Omental fat pad (tissue), 4 donors: ENCODE results near the gene ZNF446. TPM values are rescaled to one million over a fixed set of nuclear protein-coding genes. Genes with fewer than 3 reads are reported as not detected.

ENCODE experiments used
- ATAC-seq: fragments of 150-250 bp; one replicate; pipeline ENCODE4 v1.9.1; 2016; ENCODE audit warnings: mild to moderate bottlenecking, moderate library complexity; ENCODE audit not compliant: low FRiP score
- DNase-seq: peaks from one replicate; pipeline ENCODE4 v3.0.0-alpha.2; 2019; ENCODE audit warnings: low spot score
- CTCF ChIP-seq, 3 donors: fragments of 450-650 bp; IDR thresholded peaks; one replicate each; pipeline ENCODE4 v1.5.1; 2016 to 2017; ENCODE audit warnings: antibody characterized with exemption in 3 of 3, mild to moderate bottlenecking in 3 of 3, moderate library complexity in 2 of 3
- small RNA-seq: library from RNA; depleted of rRNA; stranded (forward); fragments of <200 nt; gene quantifications from one replicate; pipeline ENCODE3, GENCODE V24; 2016
- total RNA-seq, 4 donors: library from RNA; depleted of rRNA; stranded (reverse); fragments of >200 nt; gene quantifications; one replicate each; pipeline ENCODE4 v1.1.0, GENCODE V29; 2016

Gene ZNF446
- total RNA-seq, 4 donors from 2014 or later, result 6.6 to 10.4 (median 8.0) TPM

GRCh38 chr19:58520257-58520599, 44.1 kb downstream of the ZNF446 start:
- DNase-seq (no peak), ATAC-seq (no peak)
- no peak for TF ChIP-seq CTCF (IDR thresholded peaks at IDR 0.05)

- no peak for ATAC-seq
- no peak for DNase-seq
- no peak for TF ChIP-seq CTCF (IDR thresholded peaks at IDR 0.05)
Measured at GRCh38 chr19:58521651-58522050, 45.5 kb downstream of the ZNF446 start.

GRCh38 chr19:58522709-58523108, 46.6 kb downstream of the ZNF446 start:
- no peak for TF ChIP-seq CTCF (IDR thresholded peaks at IDR 0.05)
- ATAC-seq (no peak), DNase-seq (no peak)

- TF ChIP-seq CTCF (IDR thresholded peaks at IDR 0.05), result no peak
- ATAC-seq (no peak), DNase-seq (no peak)
Measured at GRCh38 chr19:58529405-58529804, 53.3 kb downstream of the ZNF446 start.

Small RNAs within 50 kb of the gene (small RNA-seq; reads per million reads assigned to genes)
- not detected for gene RN7SL693P
- gene RNU6-1337P, result not detected

Other genes with a start within 250 kb of the ZNF446 start
- 10 to 100 TPM; 21.2 to 31.2 (median 28.4) TPM for gene ZNF544, start 247.4 kb upstream of the ZNF446 start, total RNA-seq
- gene ZNF8, start 197.4 kb upstream of the ZNF446 start, total RNA-seq, result 1 to 10 TPM; 4.6 to 9.3 (median 5.9) TPM
- 10 to 100 TPM; 39.5 to 85.1 (median 59.2) TPM for gene ERVK3-1, start 171.0 kb upstream of the ZNF446 start, total RNA-seq
- gene ZSCAN22, start 149.4 kb upstream of the ZNF446 start, total RNA-seq, result 1 to 10 TPM; 2.0 to 3.7 (median 2.8) TPM
- 10 to 100 TPM in 3 of 4 donors, 1 to 10 TPM in 1; 8.7 to 18.4 (median 16.4) TPM for gene A1BG, start 122.9 kb upstream of the ZNF446 start, total RNA-seq
- 1 to 10 TPM in 3 of 4 donors, under 1 TPM in 1; 0.74 to 2.4 (median 1.3) TPM for gene ZNF497, start 113.6 kb upstream of the ZNF446 start, total RNA-seq
- 1 to 10 TPM in 3 of 4 donors, under 1 TPM in 1; 0.48 to 4.4 (median 2.1) TPM for gene ZNF837, start 95.3 kb upstream of the ZNF446 start, total RNA-seq
- gene RPS5, start 89.1 kb upstream of the ZNF446 start, total RNA-seq, result 1,000 to 10,000 TPM; 1,379 to 1,993 (median 1,504) TPM
- gene RNF225, start 80.7 kb upstream of the ZNF446 start, total RNA-seq, result not detected
- 10 to 100 TPM in 2 of 4 donors, 1 to 10 TPM in 2; 7.9 to 34.1 (median 9.2) TPM for gene ZNF584, start 67.7 kb upstream of the ZNF446 start, total RNA-seq
- gene ZNF132, start 36.2 kb upstream of the ZNF446 start, total RNA-seq, result 1 to 10 TPM; 4.0 to 8.2 (median 4.6) TPM
- 1 to 10 TPM; 3.8 to 8.5 (median 6.0) TPM for gene ZNF324B, start 24.7 kb upstream of the ZNF446 start, total RNA-seq
- 10 to 100 TPM in 3 of 4 donors, 1 to 10 TPM in 1; 7.3 to 23.3 (median 15.8) TPM for gene ZNF324, start 9.3 kb upstream of the ZNF446 start, total RNA-seq
- 1 to 10 TPM; 4.5 to 8.5 (median 5.6) TPM for gene SLC27A5, start 35.6 kb downstream of the ZNF446 start, total RNA-seq
- gene ZBTB45, start 43.5 kb downstream of the ZNF446 start, total RNA-seq, result 10 to 100 TPM in 1 of 4 donors, 1 to 10 TPM in 3; 4.6 to 10.2 (median 8.4) TPM
- gene TRIM28, start 67.7 kb downstream of the ZNF446 start, total RNA-seq, result 100 to 1,000 TPM; 151 to 238 (median 166) TPM
- 100 to 1,000 TPM in 2 of 4 donors, 10 to 100 TPM in 2; 87.0 to 115 (median 99.6) TPM for gene CHMP2A, start 78.8 kb downstream of the ZNF446 start, total RNA-seq
- 10 to 100 TPM; 19.4 to 26.2 (median 23.3) TPM for gene UBE2M, start 82.3 kb downstream of the ZNF446 start, total RNA-seq
- gene MZF1, start 97.0 kb downstream of the ZNF446 start, total RNA-seq, result 10 to 100 TPM; 15.8 to 32.5 (median 22.1) TPM